GM23338 (cell line): Measurements from ENCODE around the gene SLC52A3. TPM values are rescaled to one million over a fixed set of nuclear protein-coding genes. Genes with fewer than 3 reads are reported as not detected.

Experiments
- ATAC-seq: fragments of 200-7000 bp; cut with Tn5 transposase; 3 replicates; pipeline ENCODE4 v1.9.1; 2020
- DNase-seq: peaks from one replicate; pipeline ENCODE4 v3.0.0-alpha.2; 2015; ENCODE audit warnings: low spot score
- H2AFZ ChIP-seq: fragments of 200-600 bp; sonication (generic); 2 replicates; pipeline ENCODE4 v1.8.0; 2016; ENCODE audit warnings: antibody characterized with exemption, mild to moderate bottlenecking, moderate library complexity
- H3F3A ChIP-seq: fragments of 200-600 bp; sonication (generic); replicated peaks from 2 replicates; pipeline ENCODE4 v1.8.0; 2017; ENCODE audit warnings: antibody characterized with exemption, mixed run types, low read depth
- H3K27ac ChIP-seq: fragments of 200-600 bp; sonication (generic); 2 replicates; pipeline ENCODE4 v1.6.1; 2016; ENCODE audit warnings: low read depth
- H3K27me3 ChIP-seq: fragments of 200-600 bp; sonication (generic); 2 replicates; pipeline ENCODE4 v1.8.0; 2016; ENCODE audit warnings: mild to moderate bottlenecking, mixed run types, moderate library complexity; ENCODE audit not compliant: insufficient read depth
- H3K36me3 ChIP-seq: fragments of 200-600 bp; sonication (generic); 2 replicates; pipeline ENCODE4 v1.8.0; 2016; ENCODE audit warnings: mild to moderate bottlenecking; ENCODE audit not compliant: insufficient read depth
- H3K4me1 ChIP-seq: fragments of 200-600 bp; sonication (generic); 2 replicates; pipeline ENCODE4 v1.8.0; 2016; ENCODE audit warnings: mild to moderate bottlenecking, moderate library complexity; ENCODE audit not compliant: insufficient read depth
- H3K4me2 ChIP-seq: fragments of 200-600 bp; sonication (generic); 2 replicates; pipeline ENCODE4 v1.7.1; 2017; ENCODE audit warnings: mixed run types
- H3K4me3 ChIP-seq: fragments of 200-600 bp; sonication (generic); 2 replicates; pipeline ENCODE4 v1.6.1; 2016; ENCODE audit warnings: mixed run types
- H3K79me2 ChIP-seq: fragments of 200-600 bp; sonication (generic); replicated peaks from 2 replicates; pipeline ENCODE4 v1.8.0; 2017; ENCODE audit warnings: mild to moderate bottlenecking; ENCODE audit not compliant: insufficient read depth
- H3K9me2 ChIP-seq: fragments of 200-600 bp; sonication (generic); 2 replicates; pipeline ENCODE4 v1.8.0; 2017; ENCODE audit not compliant: insufficient read depth
- H4K20me1 ChIP-seq: fragments of 200-600 bp; sonication (generic); replicated peaks from 2 replicates; pipeline ENCODE4 v1.8.0; 2017; ENCODE audit warnings: mild to moderate bottlenecking; ENCODE audit not compliant: insufficient read depth
- H3K27ac Mint-ChIP-seq: 2 replicates; pipeline ENCODE4 v1.8.0; 2020; ENCODE audit warnings: inconsistent platforms, mild to moderate bottlenecking, moderate library complexity, mixed read lengths
- H3K27me3 Mint-ChIP-seq: 3 replicates; pipeline ENCODE4 v1.8.0; 2022; ENCODE audit warnings: low read depth, mild to moderate bottlenecking, moderate library complexity, mixed read lengths, inconsistent platforms; ENCODE audit not compliant: insufficient read depth, poor library complexity
- H3K36me3 Mint-ChIP-seq: 3 replicates; pipeline ENCODE4 v1.8.0; 2021; ENCODE audit warnings: low read depth, mild to moderate bottlenecking, inconsistent platforms, moderate library complexity, mixed read lengths
- H3K4me1 Mint-ChIP-seq: 3 replicates; pipeline ENCODE4 v1.8.0; 2020; ENCODE audit warnings: mild to moderate bottlenecking, inconsistent platforms, mixed read lengths
- H3K4me3 Mint-ChIP-seq: 3 replicates; pipeline ENCODE4 v1.8.0; 2021; ENCODE audit warnings: moderate library complexity, mild to moderate bottlenecking, inconsistent platforms, mixed read lengths
- H3K9me3 Mint-ChIP-seq: 3 replicates; pipeline ENCODE4 v1.8.0; 2020; ENCODE audit warnings: moderate library complexity, mild to moderate bottlenecking, inconsistent platforms, mixed read lengths
- EZH2phosphoT487 ChIP-seq: fragments of 200-600 bp; sonication (generic); IDR thresholded peaks from one replicate; pipeline ENCODE4 v1.8.1; 2018; ENCODE audit warnings: antibody characterized with exemption; ENCODE audit not compliant: unreplicated experiment
- NANOG ChIP-seq: IDR thresholded peaks from 2 replicates; pipeline ENCODE4 v1.6.1; 2016; ENCODE audit warnings: antibody characterized with exemption, borderline replicate concordance
- STAT1 ChIP-seq: IDR thresholded peaks from one replicate; pipeline ENCODE4 v1.6.1; 2016; ENCODE audit warnings: antibody characterized with exemption; ENCODE audit not compliant: unreplicated experiment
- ZNF114 ChIP-seq: fragments of 250-450 bp; sonication (Bioruptor Pico); IDR thresholded peaks from 2 replicates; pipeline ENCODE4 v1.5.0; 2020; ENCODE audit warnings: mild to moderate bottlenecking, moderate library complexity
- ZNF331 ChIP-seq: fragments of 250-450 bp; sonication (Bioruptor Pico); IDR thresholded peaks from 2 replicates; pipeline ENCODE4 v1.5.0; 2020; ENCODE audit warnings: low read depth, mild to moderate bottlenecking, moderate library complexity
- long read RNA-seq: library from polyadenylated mRNA; unstranded; transcript quantifications from one replicate; pipeline ENCODE4 v2.0.0, GENCODE V29; 2020; ENCODE audit not compliant: unreplicated experiment
- polyA plus RNA-seq: library from polyadenylated mRNA; unstranded; fragments of >200 nt; fragmentation: Nextera tagmentation; extraction: Ambion mirVana; gene quantifications from 2 replicates; pipeline ENCODE4 v1.2.1, GENCODE V29; 2016
- total RNA-seq: library from RNA; depleted of rRNA; stranded (reverse); fragments of >200 nt; shearing (Covaris generic); gene quantifications from 2 replicates; pipeline ENCODE4 v1.2.3, GENCODE V29; 2014; rRNA removed
- TF ChIP-seq, protein P1 (sequence below): IDR thresholded peaks from 2 replicates; pipeline ENCODE4 v1.6.1; 2016; ENCODE audit warnings: antibody characterized with exemption
- TF ChIP-seq, protein P2 (sequence below), 2 experiments: fragments of 200-600 bp in 1 of 2; sonication (generic) in 1 of 2; conservative IDR thresholded peaks; 2 replicates each; pipeline versions ENCODE4 v1.5.1 to v1.6.1; 2016 to 2017; ENCODE audit warnings: antibody characterized with exemption in 2 of 2, low read depth in 2 of 2, mild to moderate bottlenecking in 2 of 2, moderate library complexity in 1 of 2
- TF ChIP-seq, protein P3 (sequence below): IDR thresholded peaks from one replicate; pipeline ENCODE4 v1.6.1; 2018; ENCODE audit warnings: antibody characterized with exemption; ENCODE audit not compliant: unreplicated experiment

SLC52A3 gene
- total RNA-seq (3.6 and 4.5 TPM in 2 replicates), polyA plus RNA-seq (2.3 and 2.5 TPM in 2 replicates)
- long read RNA-seq, partial matches to known transcripts: 0 of 1 reads
- long read RNA-seq, other reads (novel, unspliced or antisense): 1 of 1 reads

GRCh38 chr20:768426-768978, at the start of gene SLC52A3:
Gene SLC52A3 (minus strand): TSS chr20:768500. CDS start chr20:765774, 2,726 bp downstream.
- Histone ChIP-seq H3K79me2 (no peaks in the 10 kb centered on the region), H2AFZ (no peak within 1 kb of the TSS; the same call in 1 of the 2 replicates), H3K36me3 (no peaks in the 10 kb centered on the region), H3K4me2 (no peak within 1 kb of the TSS), H3K4me1 (0 out of 2 replicates have a peak, but pooled peaks cover 3% of the 10 kb centered on the region), H3K9me2 (no peaks in the 10 kb centered on the region), H3K27ac (no peak within 1 kb of the TSS), H4K20me1 (no peaks in the 10 kb centered on the region), H3K27me3 (no peaks in the 10 kb centered on the region), H3K4me3 (no peak within 1 kb of the TSS), H3F3A (no peaks in the 10 kb centered on the region)
- peak; percentile 96 for ATAC-seq
- TF ChIP-seq ZNF331 (CRISPR knock-in tag): no peak
- TF ChIP-seq, protein P1, sequence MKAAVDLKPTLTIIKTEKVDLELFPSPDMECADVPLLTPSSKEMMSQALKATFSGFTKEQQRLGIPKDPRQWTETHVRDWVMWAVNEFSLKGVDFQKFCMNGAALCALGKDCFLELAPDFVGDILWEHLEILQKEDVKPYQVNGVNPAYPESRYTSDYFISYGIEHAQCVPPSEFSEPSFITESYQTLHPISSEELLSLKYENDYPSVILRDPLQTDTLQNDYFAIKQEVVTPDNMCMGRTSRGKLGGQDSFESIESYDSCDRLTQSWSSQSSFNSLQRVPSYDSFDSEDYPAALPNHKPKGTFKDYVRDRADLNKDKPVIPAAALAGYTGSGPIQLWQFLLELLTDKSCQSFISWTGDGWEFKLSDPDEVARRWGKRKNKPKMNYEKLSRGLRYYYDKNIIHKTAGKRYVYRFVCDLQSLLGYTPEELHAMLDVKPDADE: no peak
- no peak for TF ChIP-seq STAT1
- TF ChIP-seq, protein P2, sequence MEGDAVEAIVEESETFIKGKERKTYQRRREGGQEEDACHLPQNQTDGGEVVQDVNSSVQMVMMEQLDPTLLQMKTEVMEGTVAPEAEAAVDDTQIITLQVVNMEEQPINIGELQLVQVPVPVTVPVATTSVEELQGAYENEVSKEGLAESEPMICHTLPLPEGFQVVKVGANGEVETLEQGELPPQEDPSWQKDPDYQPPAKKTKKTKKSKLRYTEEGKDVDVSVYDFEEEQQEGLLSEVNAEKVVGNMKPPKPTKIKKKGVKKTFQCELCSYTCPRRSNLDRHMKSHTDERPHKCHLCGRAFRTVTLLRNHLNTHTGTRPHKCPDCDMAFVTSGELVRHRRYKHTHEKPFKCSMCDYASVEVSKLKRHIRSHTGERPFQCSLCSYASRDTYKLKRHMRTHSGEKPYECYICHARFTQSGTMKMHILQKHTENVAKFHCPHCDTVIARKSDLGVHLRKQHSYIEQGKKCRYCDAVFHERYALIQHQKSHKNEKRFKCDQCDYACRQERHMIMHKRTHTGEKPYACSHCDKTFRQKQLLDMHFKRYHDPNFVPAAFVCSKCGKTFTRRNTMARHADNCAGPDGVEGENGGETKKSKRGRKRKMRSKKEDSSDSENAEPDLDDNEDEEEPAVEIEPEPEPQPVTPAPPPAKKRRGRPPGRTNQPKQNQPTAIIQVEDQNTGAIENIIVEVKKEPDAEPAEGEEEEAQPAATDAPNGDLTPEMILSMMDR (conservative IDR thresholded peaks at IDR 0.05; ENCODE audit: low read depth in 2 of 2): peak; percentile 56 to 88
- TF ChIP-seq EZH2phosphoT487: no peak
- no peak for TF ChIP-seq NANOG
- TF ChIP-seq, protein P3, sequence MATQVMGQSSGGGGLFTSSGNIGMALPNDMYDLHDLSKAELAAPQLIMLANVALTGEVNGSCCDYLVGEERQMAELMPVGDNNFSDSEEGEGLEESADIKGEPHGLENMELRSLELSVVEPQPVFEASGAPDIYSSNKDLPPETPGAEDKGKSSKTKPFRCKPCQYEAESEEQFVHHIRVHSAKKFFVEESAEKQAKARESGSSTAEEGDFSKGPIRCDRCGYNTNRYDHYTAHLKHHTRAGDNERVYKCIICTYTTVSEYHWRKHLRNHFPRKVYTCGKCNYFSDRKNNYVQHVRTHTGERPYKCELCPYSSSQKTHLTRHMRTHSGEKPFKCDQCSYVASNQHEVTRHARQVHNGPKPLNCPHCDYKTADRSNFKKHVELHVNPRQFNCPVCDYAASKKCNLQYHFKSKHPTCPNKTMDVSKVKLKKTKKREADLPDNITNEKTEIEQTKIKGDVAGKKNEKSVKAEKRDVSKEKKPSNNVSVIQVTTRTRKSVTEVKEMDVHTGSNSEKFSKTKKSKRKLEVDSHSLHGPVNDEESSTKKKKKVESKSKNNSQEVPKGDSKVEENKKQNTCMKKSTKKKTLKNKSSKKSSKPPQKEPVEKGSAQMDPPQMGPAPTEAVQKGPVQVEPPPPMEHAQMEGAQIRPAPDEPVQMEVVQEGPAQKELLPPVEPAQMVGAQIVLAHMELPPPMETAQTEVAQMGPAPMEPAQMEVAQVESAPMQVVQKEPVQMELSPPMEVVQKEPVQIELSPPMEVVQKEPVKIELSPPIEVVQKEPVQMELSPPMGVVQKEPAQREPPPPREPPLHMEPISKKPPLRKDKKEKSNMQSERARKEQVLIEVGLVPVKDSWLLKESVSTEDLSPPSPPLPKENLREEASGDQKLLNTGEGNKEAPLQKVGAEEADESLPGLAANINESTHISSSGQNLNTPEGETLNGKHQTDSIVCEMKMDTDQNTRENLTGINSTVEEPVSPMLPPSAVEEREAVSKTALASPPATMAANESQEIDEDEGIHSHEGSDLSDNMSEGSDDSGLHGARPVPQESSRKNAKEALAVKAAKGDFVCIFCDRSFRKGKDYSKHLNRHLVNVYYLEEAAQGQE: no peak
- TF ChIP-seq ZNF114: no peak
- Mint-ChIP-seq H3K4me1 (peaks cover 3% of the 10 kb centered on the region; the same call in 1 of the 3 replicates), H3K27me3 (peaks cover 6% of the 10 kb centered on the region), H3K36me3 (no peaks in the 10 kb centered on the region), H3K9me3 (0 out of 3 replicates have a peak, but pooled peaks cover 2% of the 10 kb centered on the region), H3K4me3 (no peak within 1 kb of the TSS), H3K27ac (peak within 1 kb of the TSS; percentile 74; the same call in 1 of the 2 replicates)
- peak; percentile 80 for DNase-seq
